ENCODE data around the gene CAB39L.

The CAB39L gene

DNA sequence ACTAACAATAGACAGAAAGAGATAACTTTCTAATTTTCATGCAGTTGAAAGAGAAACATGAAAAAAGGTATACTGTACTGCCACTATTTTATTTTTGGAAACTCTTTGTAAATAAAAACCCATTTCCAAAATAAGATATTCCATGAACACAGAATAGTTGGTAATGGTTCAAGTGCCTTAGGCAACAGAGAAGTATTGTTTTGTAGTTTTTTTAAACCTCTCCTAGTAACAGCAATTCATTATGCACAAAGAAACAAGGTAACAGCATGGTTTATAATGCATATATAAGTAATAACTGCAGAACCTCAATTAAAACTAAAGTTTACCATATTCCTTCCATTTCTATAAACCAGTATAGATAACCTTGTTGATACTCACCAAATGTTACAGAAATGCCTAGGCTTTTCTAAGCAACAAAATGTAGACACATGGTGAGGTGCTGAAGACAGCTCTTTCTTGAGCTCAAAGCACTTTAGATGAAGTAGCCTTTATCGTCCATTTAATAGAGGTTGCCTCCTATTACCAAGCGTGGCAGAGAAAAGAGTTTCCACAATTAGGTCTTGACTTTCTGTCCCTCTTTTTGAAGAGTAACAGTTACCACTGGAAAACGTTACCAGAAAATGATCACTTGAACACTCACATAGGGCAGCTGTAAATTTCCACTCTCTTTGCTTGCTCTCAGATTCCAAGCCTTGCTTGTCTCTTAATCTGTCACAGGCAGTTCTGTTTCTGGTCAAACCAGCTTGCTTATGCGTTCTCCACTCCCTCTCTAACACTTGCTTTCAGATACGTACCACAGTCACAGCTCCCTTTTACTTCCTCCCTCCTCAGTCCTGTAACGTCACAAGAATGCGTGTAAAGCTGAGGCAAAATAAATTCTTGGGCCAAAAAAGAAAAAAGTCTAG is 42.9 kb downstream of the CAB39L start:
- DNase-seq (ENCODE audit: low read depth, low spot score): peak; percentile 1

DNA sequence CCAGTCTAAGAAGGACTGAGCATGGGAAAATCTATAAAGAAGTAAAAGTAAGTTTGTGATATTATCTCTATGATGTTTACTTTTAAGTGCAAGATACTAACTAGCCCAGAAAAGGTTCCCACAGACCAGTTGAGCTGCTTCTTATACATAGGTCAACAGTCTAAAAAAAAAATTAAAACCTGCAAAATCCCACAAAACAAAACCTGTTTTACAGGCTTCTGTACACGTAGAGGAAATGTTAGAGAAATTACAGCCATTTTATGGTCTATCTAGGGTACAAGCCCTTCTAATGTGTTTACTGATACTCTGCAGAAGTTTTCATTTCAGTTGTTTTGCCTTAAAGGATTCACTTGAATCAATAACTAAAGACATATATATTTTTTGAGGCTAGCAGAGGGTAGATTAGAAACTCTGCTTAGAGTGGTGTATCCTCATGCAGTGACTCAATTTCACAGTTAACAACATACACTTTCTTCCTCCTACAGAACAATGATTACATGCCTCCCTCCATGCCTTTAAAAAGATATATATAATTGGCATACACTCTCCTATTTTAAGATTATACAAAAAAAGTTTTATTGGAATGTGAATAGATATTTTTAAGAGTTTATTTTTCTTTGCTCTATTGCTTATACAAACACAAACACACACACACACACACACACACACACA is 43.9 kb downstream of the CAB39L start:
- DNase-seq (ENCODE audit: low read depth, low spot score): no peak

DNA sequence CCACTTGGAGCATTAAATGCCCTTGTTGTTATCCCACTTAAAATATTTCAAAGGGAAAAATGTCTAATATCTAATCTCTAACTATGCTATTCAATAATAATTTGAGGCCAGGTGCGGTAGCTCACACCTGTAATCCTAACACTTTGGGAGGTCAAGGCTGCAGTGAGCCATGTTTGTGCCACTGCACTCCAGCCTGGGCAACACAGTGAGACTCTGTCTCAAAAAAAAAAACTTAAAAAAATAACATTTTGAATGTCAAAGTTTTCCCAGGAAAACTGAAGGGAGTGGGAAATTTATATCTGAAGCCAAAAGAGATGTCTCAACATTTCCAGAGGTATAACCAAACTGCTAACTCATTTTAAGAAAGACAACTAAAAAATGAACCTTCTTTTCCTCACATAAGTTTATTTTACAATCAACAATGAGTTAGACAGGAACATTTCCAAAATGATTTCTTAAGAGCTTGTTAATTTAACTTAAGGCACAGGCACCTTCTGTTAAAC is 47.9 kb downstream of the CAB39L start:
- DNase-seq (ENCODE audit: low read depth, low spot score): no peak

DNA sequence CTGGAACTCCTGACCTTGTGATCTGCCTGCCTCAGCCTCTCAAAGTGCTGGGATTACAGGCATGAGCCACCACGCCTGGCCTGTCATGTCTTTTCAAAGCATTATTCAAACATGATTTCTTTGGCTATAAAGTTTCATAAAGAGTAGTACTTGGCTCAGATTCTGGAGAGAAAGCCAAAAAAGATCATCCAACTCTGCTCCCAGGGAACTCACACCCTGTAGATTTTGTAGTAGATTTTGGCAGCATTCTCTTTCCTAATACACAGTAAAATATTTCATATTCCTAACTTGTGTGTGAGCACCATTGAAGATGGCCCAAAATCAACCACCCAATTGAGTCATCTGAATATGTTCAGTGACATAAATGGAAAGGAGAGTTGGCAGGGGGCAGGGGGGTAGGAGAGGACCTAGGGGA is 48.4 kb downstream of the CAB39L start:
- DNase-seq (ENCODE audit: low read depth, low spot score): no peak

DNA sequence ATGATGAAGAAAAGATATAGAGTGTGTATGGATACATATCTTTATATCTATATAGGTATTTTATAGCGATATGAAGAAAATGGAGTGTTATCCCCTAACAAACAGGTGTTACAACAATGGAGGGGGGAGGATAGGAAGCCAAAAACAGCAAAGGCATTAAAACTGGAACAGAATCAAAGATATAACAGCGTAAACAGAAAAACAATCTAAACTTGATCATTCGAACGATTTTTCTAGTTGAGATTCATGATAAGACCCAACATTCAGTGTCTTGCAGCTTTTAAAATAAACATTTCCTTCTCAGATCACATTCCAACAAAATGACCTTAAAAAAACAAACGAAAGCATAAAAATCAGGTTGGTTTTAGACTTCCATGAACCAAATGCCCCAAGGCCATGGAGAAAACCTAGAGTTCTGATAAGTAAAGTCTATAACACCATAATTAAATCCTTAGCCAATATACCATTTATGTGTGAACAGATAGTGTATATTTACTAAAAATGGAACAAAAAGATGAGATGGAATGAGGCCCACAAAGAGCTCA is 55.7 kb downstream of the CAB39L start:
- DNase-seq (ENCODE audit: low read depth, low spot score): no peak

DNA sequence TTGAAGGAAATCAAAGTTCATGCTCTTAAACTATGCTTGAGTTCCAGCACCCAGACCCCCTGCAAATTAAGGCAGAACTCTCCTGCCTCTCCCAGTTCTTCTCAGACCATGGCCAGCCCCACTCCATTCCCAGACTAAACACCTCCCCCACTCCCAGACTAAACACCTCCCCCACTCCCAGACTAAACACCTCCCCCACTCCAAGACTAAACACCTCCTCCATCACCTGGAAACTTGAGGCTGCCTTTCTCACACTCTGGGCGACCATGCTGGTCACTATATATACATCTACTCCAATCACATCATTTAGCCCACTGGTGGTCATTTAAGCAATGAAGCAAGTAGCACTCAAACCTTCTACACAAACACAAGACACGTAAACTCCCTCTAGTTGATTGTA is 57.2 kb downstream of the CAB39L start:
- DNase-seq (ENCODE audit: low read depth, low spot score): no peak

DNA sequence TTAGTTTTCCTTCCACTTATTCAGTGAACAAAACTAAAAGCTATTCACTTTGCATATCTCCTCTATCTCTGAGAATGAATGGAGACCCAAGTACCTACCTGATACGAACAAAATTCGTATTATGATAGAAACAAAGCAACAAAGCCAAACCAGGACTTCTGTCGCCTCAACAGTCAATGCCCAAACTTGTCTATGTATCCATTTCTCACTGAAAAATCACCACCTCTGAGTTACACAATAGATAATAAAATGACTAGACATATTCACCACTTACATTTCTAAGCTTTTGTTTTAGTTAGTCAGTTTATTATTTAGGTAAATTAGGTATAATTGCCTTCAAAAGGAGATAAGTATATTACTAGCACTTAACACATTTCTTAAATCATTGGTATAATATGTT is 67.7 kb downstream of the CAB39L start:
- no peak for DNase-seq (ENCODE audit: low read depth, low spot score)

DNA sequence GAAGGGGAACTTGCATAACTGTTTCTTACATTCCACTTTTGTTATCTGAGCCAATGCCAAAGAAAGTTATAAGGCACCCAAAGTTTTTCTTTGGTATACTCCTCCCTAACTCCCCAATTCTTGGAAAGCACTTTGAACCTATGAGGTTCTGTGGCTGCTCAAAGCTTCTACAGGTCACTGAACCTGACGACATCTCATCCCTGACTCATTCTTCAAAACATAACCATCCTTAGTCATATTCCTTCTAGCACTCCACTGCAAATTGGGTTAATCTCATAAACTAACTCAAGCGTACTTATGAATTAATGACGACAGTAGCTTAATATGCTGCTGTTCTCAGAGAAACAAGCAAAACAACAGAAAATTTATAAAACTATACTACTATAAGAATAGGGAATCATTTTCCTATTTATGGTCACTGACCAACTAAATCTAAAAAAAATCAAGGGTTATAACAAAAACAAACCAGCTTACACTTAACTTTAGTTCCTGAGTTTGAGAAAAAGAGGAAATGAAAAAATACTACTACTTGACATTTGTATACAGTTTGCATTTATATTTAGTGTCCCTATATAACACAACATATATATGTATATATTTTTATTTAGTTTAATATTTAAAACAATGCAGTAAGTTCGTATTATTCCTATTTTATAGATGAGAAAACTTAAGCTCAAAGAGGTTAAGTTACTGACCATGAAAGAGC is 69.1 kb downstream of the CAB39L start:
- peak; percentile 24 for DNase-seq (ENCODE audit: low read depth, low spot score)

DNA sequence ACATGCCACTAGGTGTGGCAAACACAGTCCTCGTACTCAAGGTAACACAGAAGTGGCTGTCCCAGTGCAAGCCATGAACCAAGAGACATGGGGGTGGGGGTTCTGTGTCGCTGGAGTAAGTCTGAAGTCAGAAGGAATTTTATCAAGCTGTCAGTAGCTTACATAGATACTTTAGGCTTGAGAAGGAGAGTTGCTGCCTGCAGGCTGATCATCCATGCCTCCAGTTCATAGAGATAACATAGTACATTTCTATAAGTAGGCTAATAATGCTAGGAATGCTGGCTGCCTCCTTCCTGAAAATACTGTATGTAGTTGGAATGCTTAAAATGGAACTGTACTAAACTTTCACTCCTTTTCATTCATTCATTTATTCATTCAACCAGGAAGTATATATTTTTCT is 70.1 kb downstream of the CAB39L start:
- DNase-seq (ENCODE audit: low read depth, low spot score): no peak

DNA sequence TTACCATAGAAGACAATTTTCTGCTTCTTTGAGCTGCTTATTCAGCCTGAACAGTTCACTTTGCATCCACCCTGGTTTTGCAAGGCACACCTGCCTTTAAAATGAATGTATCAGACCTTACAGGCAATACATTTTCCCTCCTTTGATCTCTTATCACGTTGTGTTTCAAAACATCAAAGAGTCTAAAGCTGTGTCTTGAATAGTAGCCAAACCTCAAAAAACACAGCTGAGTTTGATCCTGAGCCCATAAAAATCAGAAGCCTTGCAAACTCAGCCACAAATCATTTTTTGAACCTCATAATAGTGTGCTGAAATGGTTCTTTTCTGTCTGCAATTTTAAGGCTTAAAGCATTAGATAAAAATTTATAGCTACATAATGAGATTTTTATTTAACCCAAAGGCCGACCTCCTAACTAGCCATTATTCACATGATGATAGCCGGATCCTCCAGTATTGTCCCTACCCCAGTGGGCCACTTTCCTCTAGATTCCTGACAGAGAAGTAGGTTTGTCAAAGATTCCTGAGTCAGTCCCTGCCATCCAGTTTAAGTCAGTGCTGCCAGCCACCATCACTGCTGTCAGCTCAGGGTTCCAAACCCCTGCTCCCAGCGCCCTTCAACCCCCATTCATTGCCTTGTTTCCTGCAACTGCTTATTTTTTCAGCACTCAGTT is 71.8 kb downstream of the CAB39L start:
- DNase-seq (ENCODE audit: low read depth, low spot score): no peak

DNA sequence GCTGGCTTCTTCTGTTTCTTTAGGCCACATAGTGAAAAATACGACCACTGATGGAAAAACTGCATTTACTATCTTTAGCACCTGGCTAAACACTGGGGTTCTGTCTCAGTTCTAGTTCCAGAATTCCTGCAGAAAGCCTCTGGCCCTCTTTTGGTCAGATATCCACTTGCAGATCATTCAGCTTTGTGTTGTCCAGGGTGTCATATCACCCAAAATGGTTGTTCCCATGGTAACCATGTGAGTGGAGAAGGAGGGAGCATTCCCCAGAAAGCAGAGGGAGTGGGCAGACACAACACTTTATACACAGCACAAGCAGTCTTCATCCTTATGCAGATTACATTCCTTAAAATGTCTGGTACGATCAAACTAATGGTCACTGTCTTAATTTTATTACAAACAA is 73.5 kb downstream of the CAB39L start:
- DNase-seq (ENCODE audit: low read depth, low spot score): no peak

DNA sequence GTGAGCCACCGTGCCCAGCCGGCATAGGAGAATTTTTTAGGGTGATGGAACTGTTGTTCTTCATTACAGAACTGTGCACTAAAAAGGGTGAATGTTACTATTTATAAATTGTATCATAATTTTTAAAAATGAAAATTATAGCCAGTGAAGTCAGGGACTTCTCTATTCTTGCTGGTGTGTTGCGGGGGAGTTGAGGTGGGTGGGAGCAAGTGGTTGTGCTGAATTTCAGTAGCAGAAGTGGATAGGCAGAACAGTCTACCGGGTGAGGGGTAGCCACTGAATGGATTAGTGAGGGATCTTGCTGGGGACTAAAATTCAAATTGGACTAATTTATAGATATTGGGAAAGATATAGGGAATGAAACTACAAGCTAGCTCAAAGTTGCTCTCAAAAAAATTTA is 74.0 kb downstream of the CAB39L start:
- DNase-seq (ENCODE audit: low read depth, low spot score): no peak

DNA sequence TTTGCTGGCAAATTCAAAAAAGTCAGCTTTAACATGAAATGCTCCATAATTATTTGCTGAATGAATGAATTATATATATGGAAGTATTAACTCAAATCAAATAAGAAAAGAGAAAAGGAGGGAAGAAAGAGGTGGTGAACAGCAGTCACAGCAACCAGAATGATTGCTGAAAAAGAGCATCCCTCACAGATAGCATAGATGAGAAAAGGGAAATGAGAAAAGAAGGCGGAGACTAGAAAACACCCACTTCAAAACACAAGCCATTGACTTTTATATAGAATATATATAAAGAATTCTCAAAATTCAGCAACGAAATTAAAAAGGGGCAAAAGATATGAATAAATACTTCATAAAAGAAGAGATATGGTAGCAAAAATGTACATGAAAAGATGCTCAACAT is 75.2 kb downstream of the CAB39L start:
- no peak for DNase-seq (ENCODE audit: low read depth, low spot score)

DNA sequence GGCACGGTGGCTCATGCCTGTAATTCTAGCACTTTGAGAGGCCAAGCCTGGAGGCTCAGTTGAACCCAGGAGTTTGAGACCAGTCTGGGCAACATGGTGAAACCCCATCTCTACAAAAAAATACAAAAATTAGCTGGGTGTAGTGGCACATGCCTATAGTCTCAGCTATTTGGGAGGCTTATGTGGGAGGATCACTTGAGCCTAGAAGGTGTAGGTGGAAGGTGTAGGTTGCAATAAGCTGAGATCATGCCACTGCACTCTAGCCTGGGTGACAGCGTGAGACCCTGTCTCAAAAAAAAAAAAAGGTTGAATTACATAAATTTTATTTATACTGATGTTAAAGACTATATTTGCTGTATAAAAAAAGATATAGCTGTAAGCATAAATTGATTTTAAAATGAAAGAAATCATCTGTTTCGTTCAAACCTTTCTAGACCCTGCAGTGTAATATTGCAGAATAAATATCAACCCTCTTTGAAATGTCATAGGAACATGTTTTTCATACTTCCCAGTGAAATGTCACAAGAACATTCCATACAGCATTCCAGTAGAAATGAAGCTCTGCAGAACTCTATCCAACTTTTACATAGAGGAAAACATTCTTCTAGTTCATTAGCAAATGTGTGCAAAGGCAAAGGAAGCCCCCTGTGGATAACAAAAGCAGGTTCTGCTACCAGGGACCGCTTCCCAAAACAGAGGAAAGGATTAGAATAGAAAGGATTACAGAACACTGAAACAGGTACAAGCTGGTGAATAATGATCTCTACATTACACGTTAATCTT is 76.0 kb downstream of the CAB39L start:
- no peak for DNase-seq (ENCODE audit: low read depth, low spot score)

DNA sequence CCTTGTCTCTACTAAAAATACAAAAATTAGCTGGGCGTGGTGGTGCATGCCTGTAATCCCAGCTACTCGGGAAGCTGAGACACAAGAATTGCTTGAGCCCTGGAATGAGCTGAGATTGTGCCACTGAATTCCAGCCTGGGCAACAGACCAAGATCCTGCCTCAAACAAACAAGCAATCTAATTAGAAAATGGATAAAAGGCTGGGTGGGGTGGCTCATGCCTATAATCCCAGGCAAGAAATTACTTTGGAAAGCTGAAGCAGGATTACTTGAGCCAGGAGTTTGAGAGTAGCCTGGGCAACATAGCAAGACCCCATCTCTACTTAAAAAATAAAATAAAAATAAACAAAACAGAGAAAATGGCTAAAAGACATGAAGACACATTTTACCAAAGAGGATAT is 77.0 kb downstream of the CAB39L start:
- no peak for DNase-seq (ENCODE audit: low read depth, low spot score)

DNA sequence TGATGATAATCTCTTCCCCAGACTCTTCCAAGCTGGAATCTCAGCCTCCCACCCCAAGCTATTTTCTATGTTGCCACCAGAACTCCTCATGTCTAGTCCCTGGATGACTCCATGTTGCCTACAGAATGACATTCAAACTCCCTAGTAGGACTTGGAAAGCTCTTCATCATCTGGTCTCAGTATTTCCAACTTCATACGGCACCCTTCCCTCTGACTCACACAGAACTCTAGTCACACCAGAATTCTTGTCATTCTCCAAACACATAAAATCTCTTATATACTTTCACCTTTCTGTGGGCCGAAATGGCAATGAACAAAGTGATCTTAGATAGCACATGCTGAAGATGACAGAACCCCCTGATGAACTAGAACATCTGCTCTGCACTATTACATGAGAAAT is 86.2 kb downstream of the CAB39L start:
- no peak for DNase-seq (ENCODE audit: low read depth, low spot score)

DNA sequence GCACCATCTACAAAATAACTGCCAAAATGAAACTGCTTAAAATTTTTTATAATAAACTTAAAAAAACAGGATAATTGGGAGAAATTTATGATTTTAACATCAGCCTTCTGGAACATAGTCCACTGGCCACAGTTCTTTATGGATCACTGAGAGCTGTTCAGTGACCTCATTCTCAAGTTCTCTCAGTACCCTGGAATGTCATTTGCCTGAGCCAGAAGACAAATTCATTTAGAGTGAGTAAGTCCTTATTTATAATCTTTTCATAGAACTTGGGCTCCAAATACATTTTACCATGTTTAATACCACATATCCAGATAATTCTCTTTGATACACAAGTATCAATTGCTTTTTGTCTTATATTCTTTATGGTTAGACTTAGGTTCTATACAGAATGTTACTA is 87.6 kb downstream of the CAB39L start:
- DNase-seq (ENCODE audit: low read depth, low spot score): no peak

DNA sequence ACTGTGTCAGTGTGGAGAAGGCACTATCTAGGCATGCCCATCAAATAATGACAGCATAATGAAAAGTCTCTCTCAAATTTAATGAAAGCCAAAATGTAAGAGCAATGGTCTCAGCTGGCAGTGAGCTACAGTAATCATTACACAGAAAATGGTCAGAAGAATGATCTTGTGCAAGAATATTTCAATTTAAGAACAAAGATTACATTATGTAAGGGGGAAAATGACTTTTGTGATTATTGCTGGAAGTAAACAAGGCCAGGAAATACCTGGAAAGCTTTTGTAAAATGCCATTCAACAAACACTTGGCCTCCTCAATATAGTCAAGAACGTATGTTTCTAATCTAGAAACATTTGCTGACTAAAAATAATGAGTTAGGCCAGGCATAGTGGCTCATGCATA is 89.1 kb downstream of the CAB39L start:
- no peak for DNase-seq (ENCODE audit: low read depth, low spot score)

DNA sequence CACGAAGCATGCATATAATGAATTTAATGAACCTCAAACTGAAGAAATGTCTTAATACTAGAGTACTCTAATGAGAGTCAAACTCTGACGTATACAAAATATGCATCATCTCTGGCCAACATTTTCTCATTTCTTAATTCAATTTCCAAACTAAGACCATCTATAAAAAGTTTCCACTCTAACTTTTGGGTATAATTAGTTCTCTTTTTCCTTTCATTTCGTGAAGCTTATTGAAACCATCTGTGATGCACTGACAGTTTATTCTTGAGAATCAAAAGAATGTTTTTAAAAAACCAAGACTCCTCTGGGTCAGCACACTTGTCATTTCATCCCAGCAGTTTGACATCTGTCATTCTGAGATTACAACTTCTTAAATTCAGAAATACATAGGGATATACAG is 90.0 kb downstream of the CAB39L start:
- no peak for DNase-seq (ENCODE audit: low read depth, low spot score)

DNA sequence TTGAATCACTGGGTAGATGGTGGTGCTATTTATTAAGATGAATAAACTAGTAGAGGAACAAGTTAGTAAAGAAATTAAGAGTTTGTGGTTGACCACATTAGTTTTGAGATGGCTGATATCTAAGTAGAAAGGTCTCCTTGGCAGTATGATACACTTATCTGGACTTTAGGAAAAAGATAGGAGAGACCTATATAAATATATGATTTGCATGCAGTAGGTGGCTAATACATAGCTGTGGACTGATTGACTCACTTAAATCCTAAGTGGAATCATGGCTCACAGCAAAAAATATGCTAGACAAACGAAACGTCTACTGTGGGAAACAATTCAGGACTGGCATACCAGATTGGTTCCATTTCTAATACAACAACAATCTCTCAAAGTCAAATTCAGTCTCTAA is 92.0 kb downstream of the CAB39L start:
- DNase-seq (ENCODE audit: low read depth, low spot score): no peak

DNA sequence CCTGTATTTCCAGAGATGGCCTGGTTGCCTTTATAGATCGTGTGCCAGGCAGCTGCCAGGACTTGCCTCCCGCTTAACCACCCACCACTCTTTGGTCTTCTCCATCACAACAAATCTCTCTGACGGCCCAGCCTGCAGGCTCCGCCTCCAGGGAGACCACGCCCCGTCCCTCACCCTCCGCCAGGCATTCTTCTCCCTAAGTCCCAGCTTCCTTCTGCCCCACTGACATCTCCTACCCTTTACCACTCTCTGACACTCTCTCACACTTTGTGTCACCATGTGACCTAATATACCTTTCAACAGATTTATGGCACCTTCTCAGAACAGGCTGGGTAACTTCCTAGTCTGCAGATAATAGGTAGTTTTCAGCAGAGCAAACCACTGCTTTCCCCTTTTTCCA is 95.1 kb downstream of the CAB39L start:
- no peak for DNase-seq (ENCODE audit: low read depth, low spot score)

Data from brain pericyte (primary cell).